Astrocyte (in vitro differentiated cells and primary cell): ENCODE results near the gene RNF223. TPM values are rescaled to one million over a fixed set of nuclear protein-coding genes. Genes with fewer than 3 reads are reported as not detected.

Experiments used
- DNase-seq: peaks from one replicate; pipeline ENCODE4 v3.0.0-alpha.2; 2010; ENCODE audit warnings: low read depth
- FAIRE-seq: peaks from 2 replicates; lab custom pipeline; 2011; peaks lifted over from hg19 to GRCh38; lab: Jason Lieb, UNC
- H2AFZ ChIP-seq: 2 replicates; pipeline ENCODE4 v1.6.0; 2012; ENCODE audit warnings: low read depth, low read length, inconsistent platforms
- H3K27ac ChIP-seq: 2 replicates; pipeline ENCODE4 v1.5.1; 2011; ENCODE audit warnings: low read depth, low read length, inconsistent platforms
- H3K27me3 ChIP-seq: 2 replicates; pipeline ENCODE4 v1.6.0; 2011; ENCODE audit warnings: low read length, inconsistent platforms; ENCODE audit not compliant: insufficient read depth
- H3K36me3 ChIP-seq: 2 replicates; pipeline ENCODE4 v1.5.1; 2011; ENCODE audit warnings: low read length, inconsistent platforms; ENCODE audit not compliant: insufficient read depth
- H3K4me1 ChIP-seq: 2 replicates; pipeline ENCODE4 v1.5.1; 2011; ENCODE audit warnings: low read length, inconsistent platforms; ENCODE audit not compliant: insufficient read depth
- H3K4me2 ChIP-seq: 2 replicates; pipeline ENCODE4 v1.6.0; 2012; ENCODE audit warnings: low read length, inconsistent platforms
- H3K4me3 ChIP-seq: 2 replicates; pipeline ENCODE4 v1.5.1; 2011; ENCODE audit warnings: low read depth, mild to moderate bottlenecking, low read length, inconsistent platforms; ENCODE audit not compliant: insufficient read depth
- H3K79me2 ChIP-seq: 2 replicates; pipeline ENCODE4 v1.6.0; 2012; ENCODE audit warnings: mild to moderate bottlenecking, low read length, inconsistent platforms; ENCODE audit not compliant: insufficient read depth
- H3K9ac ChIP-seq: 2 replicates; pipeline ENCODE4 v1.6.0; 2012; ENCODE audit warnings: mild to moderate bottlenecking, low read length, inconsistent platforms
- H3K9me3 ChIP-seq: 2 replicates; pipeline ENCODE4 v1.5.1; 2012; ENCODE audit warnings: low read depth, mild to moderate bottlenecking, low read length, inconsistent platforms; ENCODE audit not compliant: insufficient read depth
- H4K20me1 ChIP-seq: 2 replicates; pipeline ENCODE4 v1.6.0; 2012; ENCODE audit warnings: low read length, inconsistent platforms; ENCODE audit not compliant: insufficient read depth
- H3K27ac Mint-ChIP-seq: one replicate; pipeline ENCODE4 v1.8.0; 2021; ENCODE audit warnings: mild to moderate bottlenecking, mixed read lengths; ENCODE audit not compliant: unreplicated experiment
- H3K27me3 Mint-ChIP-seq: one replicate; pipeline ENCODE4 v1.8.0; 2021; ENCODE audit warnings: low read depth, mixed read lengths; ENCODE audit not compliant: unreplicated experiment
- H3K36me3 Mint-ChIP-seq: one replicate; pipeline ENCODE4 v1.8.0; 2021; ENCODE audit warnings: low read depth, mixed read lengths; ENCODE audit not compliant: unreplicated experiment
- H3K4me1 Mint-ChIP-seq: one replicate; pipeline ENCODE4 v1.8.0; 2021; ENCODE audit warnings: low read depth, mixed read lengths; ENCODE audit not compliant: unreplicated experiment
- H3K4me3 Mint-ChIP-seq: one replicate; pipeline ENCODE4 v1.8.0; 2021; ENCODE audit warnings: mild to moderate bottlenecking, moderate library complexity, mixed read lengths; ENCODE audit not compliant: unreplicated experiment
- H3K9me3 Mint-ChIP-seq: one replicate; pipeline ENCODE4 v1.8.0; 2021; ENCODE audit warnings: mild to moderate bottlenecking, mixed read lengths; ENCODE audit not compliant: unreplicated experiment
- CTCF ChIP-seq: IDR thresholded peaks from 2 replicates; pipeline ENCODE4 v1.5.1; 2011; ENCODE audit warnings: low read depth, mild to moderate bottlenecking, inconsistent platforms, low read length, moderate library complexity; ENCODE audit not compliant: insufficient read depth
- EZH2 ChIP-seq: IDR thresholded peaks from 2 replicates; pipeline ENCODE4 v1.6.1; 2012; ENCODE audit warnings: mild to moderate bottlenecking, low read length, inconsistent platforms; ENCODE audit not compliant: insufficient read depth
- total RNA-seq: library from RNA; stranded (reverse); gene quantifications from 2 replicates; pipeline ENCODE4 v1.2.1, GENCODE V29; 2021

Gene RNF223
- total RNA-seq, 1 donor from 2014 or later: 0.18 TPM

GRCh38 chr1:1072849-1073742 lies 1.0 kb downstream of the RNF223 start:
- Mint-ChIP-seq H3K9me3 (no peaks in the 10 kb centered on the region), H3K36me3 (peaks cover 2% of the 10 kb centered on the region), H3K27ac (no peak overlapping the region), H3K4me3 (no peak overlapping the region), H3K4me1 (peaks cover 3% of the 10 kb centered on the region), H3K27me3 (peaks cover 3% of the 10 kb centered on the region)
- FAIRE-seq (no peak), DNase-seq (no peak)
- no peak overlapping the region for H3K4me3 ChIP-seq
- H3K9ac ChIP-seq: no peak overlapping the region
- H3K9me3 ChIP-seq: no peaks in the 10 kb centered on the region
- peaks cover 12% of the 10 kb centered on the region for H3K4me1 ChIP-seq
- H3K27me3 ChIP-seq: no peaks in the 10 kb centered on the region
- no peak overlapping the region for H3K27ac ChIP-seq
- no peak for TF ChIP-seq EZH2
- H4K20me1 ChIP-seq: no peaks in the 10 kb centered on the region
- no peak overlapping the region for H2AFZ ChIP-seq
- no peaks in the 10 kb centered on the region for H3K36me3 ChIP-seq
- H3K4me2 ChIP-seq: no peak overlapping the region
- H3K79me2 ChIP-seq: no peaks in the 10 kb centered on the region

GRCh38 chr1:1072299-1072848 lies 1.7 kb downstream of the RNF223 start:
- H3K4me3 Mint-ChIP-seq: no peak overlapping the region
- H3K79me2 ChIP-seq: no peaks in the 10 kb centered on the region
- no peak overlapping the region for H3K4me2 ChIP-seq
- no peaks in the 10 kb centered on the region for H3K36me3 ChIP-seq
- no peak for TF ChIP-seq EZH2
- no peak for TF ChIP-seq CTCF
- no peak overlapping the region for H2AFZ ChIP-seq
- H4K20me1 ChIP-seq: no peaks in the 10 kb centered on the region
- no peak overlapping the region for H3K27ac ChIP-seq
- H3K4me3 ChIP-seq: no peak overlapping the region
- H3K36me3 Mint-ChIP-seq: peaks cover 2% of the 10 kb centered on the region
- no peak overlapping the region for H3K27ac Mint-ChIP-seq
- FAIRE-seq: no peak
- no peak for DNase-seq
- H3K9ac ChIP-seq: no peak overlapping the region
- H3K9me3 ChIP-seq: no peaks in the 10 kb centered on the region
- H3K27me3 ChIP-seq: no peaks in the 10 kb centered on the region
- peaks cover 12% of the 10 kb centered on the region for H3K4me1 ChIP-seq
- H3K4me1 Mint-ChIP-seq: peaks cover 4% of the 10 kb centered on the region
- H3K27me3 Mint-ChIP-seq: peaks cover 3% of the 10 kb centered on the region
- H3K9me3 Mint-ChIP-seq: no peaks in the 10 kb centered on the region

GRCh38 chr1:1071486-1072298 lies 2.4 kb downstream of the RNF223 start:
- Mint-ChIP-seq H3K27me3 (peaks cover 3% of the 10 kb centered on the region), H3K4me1 (peaks cover 4% of the 10 kb centered on the region), H3K4me3 (no peak overlapping the region), H3K27ac (no peak overlapping the region), H3K9me3 (no peaks in the 10 kb centered on the region), H3K36me3 (peaks cover 2% of the 10 kb centered on the region)
- Histone ChIP-seq H3K4me3 (no peak overlapping the region), H3K9me3 (no peaks in the 10 kb centered on the region), H3K79me2 (no peaks in the 10 kb centered on the region), H3K4me1 (peaks cover 12% of the 10 kb centered on the region), H3K27me3 (no peaks in the 10 kb centered on the region), H2AFZ (no peak overlapping the region), H3K36me3 (no peaks in the 10 kb centered on the region), H4K20me1 (no peaks in the 10 kb centered on the region), H3K27ac (no peak overlapping the region), H3K4me2 (no peak overlapping the region), H3K9ac (no peak overlapping the region)
- FAIRE-seq (no peak), DNase-seq (no peak)
- no peak for TF ChIP-seq EZH2
